GM12865 (cell line): ENCODE data around the gene LHFPL2.

Experiments
- DNase-seq: peaks from one replicate; pipeline ENCODE4 v3.0.0; 2010; ENCODE audit warnings: low read depth
- H3K4me3 ChIP-seq: 2 replicates; pipeline ENCODE4 v1.5.1; 2011; ENCODE audit warnings: mild to moderate bottlenecking, low read depth, low read length, control low read depth
- TF ChIP-seq, protein P1 (sequence below): IDR thresholded peaks from 2 replicates; pipeline ENCODE4 v1.5.1; 2011; ENCODE audit warnings: low read length, control low read depth, low read depth, inconsistent platforms; ENCODE audit not compliant: insufficient read depth; ENCODE audit errors: missing control alignments

The LHFPL2 gene

DNA sequence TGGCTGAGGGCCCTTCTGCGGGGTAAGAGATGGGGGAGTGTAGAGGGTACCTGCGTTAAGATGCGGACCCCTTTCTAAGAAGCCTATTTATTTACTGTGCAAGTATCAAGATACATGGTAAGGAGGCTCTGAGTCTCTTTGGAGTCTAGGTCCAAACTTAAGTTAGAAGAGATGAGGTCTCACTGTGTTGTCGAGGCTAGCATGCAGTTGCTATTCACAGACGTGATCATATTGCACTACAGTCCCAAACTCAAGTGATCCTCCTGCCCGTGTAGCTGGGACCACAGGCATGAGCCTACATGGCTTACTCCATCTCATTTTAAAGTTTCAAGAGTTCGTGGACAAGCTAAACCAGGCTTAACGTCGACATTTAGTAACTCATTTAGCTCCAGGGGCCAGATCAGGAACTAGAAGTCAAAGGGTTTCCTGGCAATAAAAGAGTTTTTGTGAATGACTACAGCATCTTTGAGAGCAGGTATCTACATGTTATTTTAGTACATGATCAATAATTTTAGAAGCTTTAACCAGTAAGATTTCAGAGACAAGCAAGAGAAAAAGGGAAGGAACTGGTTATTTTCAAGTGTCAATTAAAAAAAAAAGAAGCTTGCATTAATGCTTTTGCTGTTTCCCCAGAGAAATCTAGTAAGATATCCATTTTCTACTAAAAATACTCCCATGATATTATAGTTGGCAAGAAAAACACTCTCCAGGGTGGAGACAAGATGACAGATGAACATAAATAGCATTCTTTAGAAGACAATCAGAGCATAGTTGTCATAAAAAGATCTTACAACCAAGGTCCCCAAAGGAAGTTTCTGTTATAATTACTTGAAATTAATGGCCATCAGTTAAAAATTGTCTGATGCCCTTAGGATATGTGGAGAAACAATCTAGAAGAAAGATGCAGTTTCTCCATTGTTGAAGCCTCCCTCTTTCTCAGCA, 146.9 kb downstream of the LHFPL2 start:
- TF ChIP-seq, protein P1, sequence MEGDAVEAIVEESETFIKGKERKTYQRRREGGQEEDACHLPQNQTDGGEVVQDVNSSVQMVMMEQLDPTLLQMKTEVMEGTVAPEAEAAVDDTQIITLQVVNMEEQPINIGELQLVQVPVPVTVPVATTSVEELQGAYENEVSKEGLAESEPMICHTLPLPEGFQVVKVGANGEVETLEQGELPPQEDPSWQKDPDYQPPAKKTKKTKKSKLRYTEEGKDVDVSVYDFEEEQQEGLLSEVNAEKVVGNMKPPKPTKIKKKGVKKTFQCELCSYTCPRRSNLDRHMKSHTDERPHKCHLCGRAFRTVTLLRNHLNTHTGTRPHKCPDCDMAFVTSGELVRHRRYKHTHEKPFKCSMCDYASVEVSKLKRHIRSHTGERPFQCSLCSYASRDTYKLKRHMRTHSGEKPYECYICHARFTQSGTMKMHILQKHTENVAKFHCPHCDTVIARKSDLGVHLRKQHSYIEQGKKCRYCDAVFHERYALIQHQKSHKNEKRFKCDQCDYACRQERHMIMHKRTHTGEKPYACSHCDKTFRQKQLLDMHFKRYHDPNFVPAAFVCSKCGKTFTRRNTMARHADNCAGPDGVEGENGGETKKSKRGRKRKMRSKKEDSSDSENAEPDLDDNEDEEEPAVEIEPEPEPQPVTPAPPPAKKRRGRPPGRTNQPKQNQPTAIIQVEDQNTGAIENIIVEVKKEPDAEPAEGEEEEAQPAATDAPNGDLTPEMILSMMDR: no peak
- no peak for DNase-seq
- no peak overlapping the region for H3K4me3 ChIP-seq

GRCh38 chr5:78500871-78501270, 147.7 kb downstream of the LHFPL2 start:
- H3K4me3 ChIP-seq: no peak overlapping the region
- TF ChIP-seq, protein P1: no peak
- DNase-seq: no peak

DNA sequence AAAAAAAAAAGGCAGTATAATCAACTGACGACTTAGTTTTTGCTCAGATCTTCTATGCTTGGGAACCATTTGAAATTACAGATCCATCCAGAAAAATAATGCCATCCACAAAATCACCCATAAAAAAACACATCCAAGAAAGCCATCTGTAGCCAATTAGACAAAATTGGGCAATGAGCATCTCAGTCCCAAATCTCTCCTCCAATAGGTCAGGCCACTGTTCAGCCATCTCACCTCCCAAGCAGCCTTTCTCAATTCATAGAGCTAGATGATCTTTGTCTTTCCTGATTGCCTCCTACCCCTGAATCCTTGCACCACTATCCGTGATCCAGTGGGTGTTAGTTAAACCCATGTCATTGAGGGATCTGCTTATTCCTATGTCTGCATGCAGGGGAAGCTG, 148.5 kb downstream of the LHFPL2 start:
- DNase-seq: no peak
- TF ChIP-seq, protein P1: no peak
- H3K4me3 ChIP-seq: no peak overlapping the region

DNA sequence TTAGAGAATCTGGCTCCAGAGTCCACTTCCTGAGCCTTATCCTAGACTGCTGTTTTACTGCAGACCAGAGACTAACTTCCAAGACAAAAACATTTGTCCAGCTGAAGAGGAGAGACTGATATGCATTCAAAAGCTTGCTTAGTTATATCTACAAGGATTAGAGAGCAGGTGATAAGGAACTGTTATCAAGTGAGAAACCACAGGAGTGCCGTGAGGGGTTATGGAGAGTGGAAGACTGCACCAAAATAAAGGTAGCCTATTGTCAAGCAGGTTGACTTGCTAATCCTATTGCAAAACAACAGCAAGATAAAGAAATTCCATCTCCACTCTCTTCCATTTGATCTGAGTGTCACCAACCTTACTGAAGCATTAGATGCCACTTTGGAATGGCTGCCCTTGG, 149.1 kb downstream of the LHFPL2 start:
- no peak for DNase-seq
- no peak overlapping the region for H3K4me3 ChIP-seq
- TF ChIP-seq, protein P1: no peak

- TF ChIP-seq, protein P1: no peak
- DNase-seq: peak; percentile 65
- H3K4me3 ChIP-seq: no peak overlapping the region
Observed at GRCh38 chr5:78497573-78498533, 150.7 kb downstream of the LHFPL2 start.

- H3K4me3 ChIP-seq: no peak overlapping the region
- TF ChIP-seq, protein P1: no peak
- DNase-seq: no peak
Observed at GRCh38 chr5:78496373-78496772, 152.2 kb downstream of the LHFPL2 start.
